Measurements from ENCODE around the gene PID1. TPM values are rescaled to one million over a fixed set of nuclear protein-coding genes. Genes with fewer than 3 reads are reported as not detected.
A peak's percentile ranks its signal among the peaks of the same experiment; 100 is the strongest.

Gene PID1
- total RNA-seq, 4 donors from 2014 or later = 1.0 to 33.0 (median 8.4) TPM

GRCh38 chr2:229137066-229137465 is 134.0 kb downstream of the PID1 start:
- TF ChIP-seq POLR2A (IDR thresholded peaks at IDR 0.05) = no peak
- Histone ChIP-seq H3K27me3 (no peaks in the 10 kb centered on the region), H3K4me1 (no peaks in the 10 kb centered on the region), H3K36me3 (no peaks in the 10 kb centered on the region), H3K4me3 (no peak overlapping the region), H3K27ac (no peak overlapping the region), H3K9me3 (no peaks in the 10 kb centered on the region)
- DNase-seq = no peak
- intact Hi-C loops (cut with DNase I) = no loop called here
- WGBS, 2 donors = 93 to 96% methylated on average over 2 of the region's 2 CpGs

DNA sequence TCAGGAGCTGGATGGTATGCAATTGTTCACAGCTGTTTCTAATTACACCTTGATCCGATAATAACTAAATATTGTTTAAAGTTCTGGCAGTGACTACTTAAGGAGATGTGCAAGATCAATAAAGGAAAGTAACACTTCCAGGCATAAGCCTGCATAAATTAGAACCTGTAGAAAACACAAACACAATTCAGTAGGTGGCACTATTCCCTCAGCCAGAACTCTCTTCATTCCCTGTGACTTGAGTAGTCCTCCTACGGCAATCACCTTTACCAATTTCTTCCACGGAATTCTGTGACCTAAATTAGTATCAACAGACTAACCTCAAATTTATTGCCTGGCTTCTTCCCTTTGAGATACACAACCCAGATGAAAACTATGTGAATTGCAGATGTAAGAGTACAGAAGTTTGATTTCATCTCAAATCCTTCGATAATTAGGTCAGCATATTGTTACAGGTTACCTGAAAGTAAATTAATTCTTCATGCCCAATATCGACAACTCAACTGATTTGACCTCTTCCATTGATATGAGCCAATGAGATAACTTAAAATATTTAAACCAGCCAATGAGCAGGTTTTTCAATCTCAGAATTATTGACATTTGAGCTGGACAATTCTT is 137.8 kb downstream of the PID1 start:
- intact Hi-C loops (cut with DNase I) = no loop called here
- H3K4me1 ChIP-seq = no peaks in the 10 kb centered on the region
- no peaks in the 10 kb centered on the region for H3K36me3 ChIP-seq
- H3K4me3 ChIP-seq = no peak overlapping the region
- TF ChIP-seq POLR2A (IDR thresholded peaks at IDR 0.05) = no peak
- TF ChIP-seq, protein P1, sequence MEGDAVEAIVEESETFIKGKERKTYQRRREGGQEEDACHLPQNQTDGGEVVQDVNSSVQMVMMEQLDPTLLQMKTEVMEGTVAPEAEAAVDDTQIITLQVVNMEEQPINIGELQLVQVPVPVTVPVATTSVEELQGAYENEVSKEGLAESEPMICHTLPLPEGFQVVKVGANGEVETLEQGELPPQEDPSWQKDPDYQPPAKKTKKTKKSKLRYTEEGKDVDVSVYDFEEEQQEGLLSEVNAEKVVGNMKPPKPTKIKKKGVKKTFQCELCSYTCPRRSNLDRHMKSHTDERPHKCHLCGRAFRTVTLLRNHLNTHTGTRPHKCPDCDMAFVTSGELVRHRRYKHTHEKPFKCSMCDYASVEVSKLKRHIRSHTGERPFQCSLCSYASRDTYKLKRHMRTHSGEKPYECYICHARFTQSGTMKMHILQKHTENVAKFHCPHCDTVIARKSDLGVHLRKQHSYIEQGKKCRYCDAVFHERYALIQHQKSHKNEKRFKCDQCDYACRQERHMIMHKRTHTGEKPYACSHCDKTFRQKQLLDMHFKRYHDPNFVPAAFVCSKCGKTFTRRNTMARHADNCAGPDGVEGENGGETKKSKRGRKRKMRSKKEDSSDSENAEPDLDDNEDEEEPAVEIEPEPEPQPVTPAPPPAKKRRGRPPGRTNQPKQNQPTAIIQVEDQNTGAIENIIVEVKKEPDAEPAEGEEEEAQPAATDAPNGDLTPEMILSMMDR (IDR thresholded peaks at IDR 0.05) = peak in 5 of 6 experiments; percentile 15 to 58 (median 31)
- no peak overlapping the region for H3K27ac ChIP-seq
- no peaks in the 10 kb centered on the region for H3K27me3 ChIP-seq
- H3K9me3 ChIP-seq = no peaks in the 10 kb centered on the region
- 36 to 44% methylated on average over 5 of the region's 5 CpGs for WGBS, 2 donors
- no peak for DNase-seq

DNA sequence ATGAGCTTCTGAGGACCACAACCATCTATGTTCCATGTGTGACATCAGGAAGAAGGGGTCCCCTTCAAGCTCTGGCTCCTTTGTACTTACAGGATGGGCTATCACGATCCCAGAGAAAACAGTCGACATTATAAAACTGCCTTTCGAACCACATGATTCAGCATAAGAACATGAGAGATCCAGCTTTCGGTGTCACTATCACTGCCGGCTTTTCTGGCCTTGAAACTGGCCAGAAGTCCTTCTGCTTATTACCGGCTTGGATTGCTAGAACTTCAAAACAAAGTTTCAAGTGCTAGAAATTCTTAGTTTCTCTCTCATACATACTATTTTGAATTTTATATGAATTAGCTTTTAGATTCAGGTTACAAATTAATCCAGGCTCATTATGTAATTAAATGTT is 138.9 kb downstream of the PID1 start:
- DNase-seq = no peak
- Histone ChIP-seq H3K4me1 (no peaks in the 10 kb centered on the region), H3K27ac (no peak overlapping the region), H3K36me3 (no peaks in the 10 kb centered on the region), H3K27me3 (no peaks in the 10 kb centered on the region), H3K9me3 (no peaks in the 10 kb centered on the region), H3K4me3 (no peak overlapping the region)
- 52 to 69% methylated on average over 6 of the region's 6 CpGs for WGBS, 2 donors
- TF ChIP-seq POLR2A (IDR thresholded peaks at IDR 0.05) = no peak
- TF ChIP-seq, protein P1 (IDR thresholded peaks at IDR 0.05) = no peak
- intact Hi-C loops (cut with DNase I) = no loop called here

- H3K4me1 ChIP-seq = no peaks in the 10 kb centered on the region
- intact Hi-C loops (cut with DNase I) = no loop called here
- TF ChIP-seq, protein P1 (IDR thresholded peaks at IDR 0.05) = no peak
- TF ChIP-seq POLR2A (IDR thresholded peaks at IDR 0.05) = no peak
- no peaks in the 10 kb centered on the region for H3K9me3 ChIP-seq
- H3K27me3 ChIP-seq = no peaks in the 10 kb centered on the region
- 31 to 42% methylated on average over 5 to 6 of the region's 6 CpGs for WGBS, 2 donors
- DNase-seq = no peak
- H3K36me3 ChIP-seq = no peaks in the 10 kb centered on the region
- no peak overlapping the region for H3K27ac ChIP-seq
- no peak overlapping the region for H3K4me3 ChIP-seq
Observed at GRCh38 chr2:229130522-229130921, 140.6 kb downstream of the PID1 start.

DNA sequence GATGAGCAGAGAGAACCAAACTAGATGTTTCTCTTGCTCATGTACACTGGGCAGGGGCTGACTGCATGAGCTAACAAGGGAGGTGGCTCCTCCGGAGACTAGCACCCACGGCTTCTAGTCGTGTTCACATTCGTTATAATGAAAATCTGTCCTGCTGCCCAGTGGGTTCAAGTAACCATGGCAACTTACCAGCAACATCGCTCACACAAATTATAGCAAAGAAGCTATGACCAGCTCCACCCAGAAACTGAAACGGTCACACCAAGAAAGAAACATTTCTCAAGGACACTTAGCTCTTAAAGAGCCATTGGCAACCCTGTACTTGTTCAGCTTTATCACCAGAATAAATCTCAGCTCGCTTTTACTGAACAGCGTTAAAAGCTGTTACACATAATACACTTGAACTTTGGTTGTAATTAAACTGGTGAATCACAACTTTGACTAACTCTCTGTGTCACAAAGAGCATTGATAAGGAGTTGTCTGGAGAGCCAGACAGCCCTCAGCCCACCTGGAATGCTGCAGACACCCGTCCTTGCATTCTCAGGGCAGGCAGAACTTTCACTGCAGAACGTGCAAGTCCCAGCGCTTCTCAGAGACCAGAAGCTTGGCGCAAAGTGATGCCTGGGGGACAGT is 141.2 kb downstream of the PID1 start:
- TF ChIP-seq, protein P1 (IDR thresholded peaks at IDR 0.05) = no peak
- no peaks in the 10 kb centered on the region for H3K9me3 ChIP-seq
- H3K4me1 ChIP-seq = no peaks in the 10 kb centered on the region
- 50 to 59% methylated on average over 12 of the region's 12 CpGs for WGBS, 2 donors
- H3K36me3 ChIP-seq = no peaks in the 10 kb centered on the region
- no peak for DNase-seq
- H3K27me3 ChIP-seq = no peaks in the 10 kb centered on the region
- H3K27ac ChIP-seq = no peak overlapping the region
- no peak overlapping the region for H3K4me3 ChIP-seq
- intact Hi-C loops (cut with DNase I) = no loop called here

All from esophagus squamous epithelium (tissue), 5 donors.